Parathyroid adenoma (tissue), 2 donors: Measurements from ENCODE around the gene SCUBE2.

Experiments
- H2AFZ ChIP-seq: fragments of 300-600 bp; sonication (generic); one replicate; pipeline ENCODE4 v1.7.0; 2017; ENCODE audit warnings: antibody characterized with exemption, mild to moderate bottlenecking
- H3K27ac ChIP-seq: fragments of 300-600 bp; sonication (generic); one replicate; pipeline ENCODE4 v1.7.0; 2017
- H3K27me3 ChIP-seq: fragments of 300-600 bp; sonication (generic); one replicate; pipeline ENCODE4 v1.7.0; 2017; ENCODE audit warnings: low read length; ENCODE audit not compliant: control insufficient read depth, insufficient read depth
- H3K36me3 ChIP-seq: fragments of 300-600 bp; sonication (generic); one replicate; pipeline ENCODE4 v1.7.0; 2017; ENCODE audit warnings: low read length; ENCODE audit not compliant: control insufficient read depth, insufficient read depth
- H3K4me1 ChIP-seq: fragments of 300-600 bp; sonication (generic); one replicate; pipeline ENCODE4 v1.7.0; 2017; ENCODE audit warnings: control low read depth
- H3K4me2 ChIP-seq: fragments of 300-600 bp; sonication (generic); one replicate; pipeline ENCODE4 v1.7.0; 2017; ENCODE audit warnings: low read length
- H3K4me3 ChIP-seq: fragments of 300-600 bp; sonication (generic); one replicate; pipeline ENCODE4 v1.7.0; 2017; ENCODE audit warnings: low read depth, low read length
- H3K79me2 ChIP-seq: fragments of 300-600 bp; sonication (generic); one replicate; pipeline ENCODE4 v1.7.0; 2017; ENCODE audit warnings: control low read depth
- H3K9ac ChIP-seq: fragments of 300-600 bp; sonication (generic); one replicate; pipeline ENCODE4 v1.7.0; 2017; ENCODE audit warnings: mild to moderate bottlenecking
- H3K9me3 ChIP-seq: fragments of 300-600 bp; sonication (generic); one replicate; pipeline ENCODE4 v1.7.0; 2017; ENCODE audit warnings: low read length; ENCODE audit not compliant: control insufficient read depth
- CTCF ChIP-seq: fragments of 300-600 bp; sonication (generic); IDR thresholded peaks from one replicate; pipeline ENCODE4 v1.7.0; 2017; ENCODE audit warnings: antibody characterized with exemption, mild to moderate bottlenecking
- donor health status: primary hyperparathyroidism.

Gene SCUBE2

GRCh38 chr11:9072626-9073176 lies 18.7 kb downstream of the SCUBE2 start:
- no peak for TF ChIP-seq CTCF
- no peaks in the 10 kb centered on the region for H3K27me3 ChIP-seq

GRCh38 chr11:9071692-9072091 lies 19.7 kb downstream of the SCUBE2 start:
- H3K4me2 ChIP-seq = no peak overlapping the region

More at GRCh38 chr11:9072626-9073176, 18.7 kb downstream of the SCUBE2 start:
- Histone ChIP-seq H3K36me3 (no peaks in the 10 kb centered on the region), H3K27ac (no peak overlapping the region), H3K4me2 (no peak overlapping the region), H3K4me1 (peaks cover 13% of the 10 kb centered on the region), H3K4me3 (no peak overlapping the region), H3K79me2 (no peaks in the 10 kb centered on the region), H2AFZ (no peak overlapping the region), H3K9me3 (no peaks in the 10 kb centered on the region), H3K9ac (no peak overlapping the region)

GRCh38 chr11:9070749-9071491 lies 20.5 kb downstream of the SCUBE2 start:
- Histone ChIP-seq H3K27ac (peak overlapping the region; percentile 15), H3K27me3 (no peaks in the 10 kb centered on the region), H3K79me2 (no peaks in the 10 kb centered on the region), H3K4me1 (peaks cover 8% of the 10 kb centered on the region), H3K9me3 (no peaks in the 10 kb centered on the region), H3K4me3 (no peak overlapping the region), H3K4me2 (no peak overlapping the region), H3K36me3 (no peaks in the 10 kb centered on the region), H2AFZ (peak overlapping the region; percentile 20), H3K9ac (no peak overlapping the region)
- TF ChIP-seq CTCF = no peak

More at GRCh38 chr11:9071692-9072091, 19.7 kb downstream of the SCUBE2 start:
- Histone ChIP-seq H3K27ac (no peak overlapping the region), H3K4me1 (peaks cover 7% of the 10 kb centered on the region), H3K9me3 (no peaks in the 10 kb centered on the region), H3K27me3 (no peaks in the 10 kb centered on the region), H3K4me3 (no peak overlapping the region), H3K79me2 (no peaks in the 10 kb centered on the region), H3K9ac (no peak overlapping the region), H2AFZ (no peak overlapping the region), H3K36me3 (no peaks in the 10 kb centered on the region)
- no peak for TF ChIP-seq CTCF

- no peak for TF ChIP-seq CTCF
- peaks cover 7% of the 10 kb centered on the region for H3K4me1 ChIP-seq
- H3K4me3 ChIP-seq = no peak overlapping the region
- H3K27me3 ChIP-seq = no peaks in the 10 kb centered on the region
- H3K27ac ChIP-seq = no peak overlapping the region
- no peak overlapping the region for H3K9ac ChIP-seq
- H3K79me2 ChIP-seq = no peaks in the 10 kb centered on the region
- H3K9me3 ChIP-seq = no peaks in the 10 kb centered on the region
- H3K4me2 ChIP-seq = no peak overlapping the region
- H3K36me3 ChIP-seq = no peaks in the 10 kb centered on the region
- H2AFZ ChIP-seq = no peak overlapping the region
Observed at GRCh38 chr11:9069862-9070470, 21.4 kb downstream of the SCUBE2 start.
